Skin of body (tissue), 2 donors: Measurements from ENCODE around the gene CPLX1. TPM values are rescaled to one million over a fixed set of nuclear protein-coding genes. Genes with fewer than 3 reads are reported as not detected.
"Not testable (repeated sequence)": the region's sequence is repeated elsewhere in the genome, so short reads cannot be mapped to it uniquely, and the experiment has no call there.

Source experiments
- DNase-seq: peaks from one replicate; lab custom pipeline; 2025; lab: John Stamatoyannopoulos, UW
- total RNA-seq: library from RNA; depleted of rRNA; stranded (reverse); fragments of >200 nt; gene quantifications from one replicate; pipeline ENCODE4 v1.2.3, GENCODE V29; 2014

Gene CPLX1
- total RNA-seq, 1 donor from 2014 or later = 0.30 TPM

- not testable (repeated sequence) for DNase-seq
Observed at GRCh38 chr4:736561-736960, 89.4 kb downstream of the CPLX1 start.

- no peak for DNase-seq
Observed at GRCh38 chr4:735583-735982, 90.3 kb downstream of the CPLX1 start.

Other genes starting within 250 kb of the CPLX1 start
- gene TMEM271, start 249.8 kb downstream of the CPLX1 start, total RNA-seq = 0.30 TPM
- 5.5 TPM for gene PDE6B, start 200.6 kb downstream of the CPLX1 start, total RNA-seq
- 178 TPM for gene ATP5ME, start 151.9 kb downstream of the CPLX1 start, total RNA-seq
- 94.6 TPM for gene MYL5, start 151.6 kb downstream of the CPLX1 start, total RNA-seq
- gene SLC49A3, start 137.0 kb downstream of the CPLX1 start, total RNA-seq = 3.2 TPM
- gene PCGF3, start 120.3 kb downstream of the CPLX1 start, total RNA-seq = 43.7 TPM
- 45.2 TPM for gene GAK, start 106.2 kb upstream of the CPLX1 start, total RNA-seq
- 25.4 TPM for gene TMEM175, start 106.3 kb upstream of the CPLX1 start, total RNA-seq
- 4.8 TPM for gene DGKQ, start 147.4 kb upstream of the CPLX1 start, total RNA-seq
- 6.9 TPM for gene IDUA, start 160.9 kb upstream of the CPLX1 start, total RNA-seq
- 0.30 TPM for gene SLC26A1, start 167.3 kb upstream of the CPLX1 start, total RNA-seq
- gene FGFRL1, start 185.5 kb upstream of the CPLX1 start, total RNA-seq = 15.0 TPM